SK-N-SH treated with all-trans-retinoic acid at 6 μM for 48 hours (cell line): ENCODE results near the gene ZNF420.

Experiments
- ATAC-seq: fragments of 200-7000 bp; cut with Tn5 transposase; 3 replicates; pipeline ENCODE4 v1.9.1; 2020; ENCODE audit warnings: mild to moderate bottlenecking, moderate library complexity
- ARNTL ChIP-seq: fragments of 450-650 bp; formaldehyde crosslinking; IDR thresholded peaks from 2 replicates; pipeline ENCODE4 v1.5.0; 2020; ENCODE audit warnings: low read depth, mild to moderate bottlenecking, moderate library complexity, borderline replicate concordance
- BACH2 ChIP-seq: fragments of 250-450 bp; sonication (Bioruptor Pico); IDR thresholded peaks from 2 replicates; pipeline ENCODE4 v1.9.0; 2021; ENCODE audit warnings: mild to moderate bottlenecking, borderline replicate concordance
- CREB5 ChIP-seq: fragments of 250-450 bp; sonication (Bioruptor Pico); IDR thresholded peaks from 2 replicates; pipeline ENCODE4 v1.5.1; 2020; ENCODE audit warnings: low read depth, mild to moderate bottlenecking, moderate library complexity
- CSDC2 ChIP-seq: fragments of 250-450 bp; sonication (Bioruptor Pico); IDR thresholded peaks from 2 replicates; pipeline ENCODE4 v1.5.0; 2020; ENCODE audit warnings: mild to moderate bottlenecking, moderate library complexity
- CSRNP3 ChIP-seq: fragments of 250-450 bp; sonication (Bioruptor Pico); IDR thresholded peaks from 2 replicates; pipeline ENCODE4 v1.5.1; 2021; ENCODE audit warnings: mild to moderate bottlenecking, moderate library complexity
- GLIS3 ChIP-seq: fragments of 250-450 bp; sonication (Bioruptor Pico); IDR thresholded peaks from 2 replicates; pipeline ENCODE4 v1.5.0; 2020; ENCODE audit warnings: mild to moderate bottlenecking, moderate library complexity
- ISL1 ChIP-seq: fragments of 250-450 bp; sonication (Bioruptor Pico); IDR thresholded peaks from 2 replicates; pipeline ENCODE4 v2.1.2; 2022; ENCODE audit warnings: mild to moderate bottlenecking, moderate library complexity
- OSR1 ChIP-seq: fragments of 250-450 bp; sonication (Bioruptor Pico); IDR thresholded peaks from 2 replicates; pipeline ENCODE4 v1.8.0; 2022; ENCODE audit warnings: moderate library complexity, mild to moderate bottlenecking, inconsistent platforms
- PATZ1 ChIP-seq: fragments of 250-450 bp; sonication (Bioruptor Pico); IDR thresholded peaks from 2 replicates; pipeline ENCODE4 v1.8.0; 2020; ENCODE audit warnings: mild to moderate bottlenecking, moderate library complexity, borderline replicate concordance
- PPARA ChIP-seq: fragments of 250-450 bp; sonication (Bioruptor Pico); IDR thresholded peaks from 2 replicates; pipeline ENCODE4 v1.5.0; 2020; ENCODE audit warnings: mild to moderate bottlenecking, borderline replicate concordance
- RARB ChIP-seq: fragments of 250-450 bp; sonication (Bioruptor Pico); IDR thresholded peaks from 2 replicates; pipeline ENCODE4 v1.8.0; 2021; ENCODE audit warnings: mild to moderate bottlenecking, moderate library complexity
- SNAI2 ChIP-seq: fragments of 250-450 bp; sonication (Bioruptor Pico); IDR thresholded peaks from 2 replicates; pipeline ENCODE4 v1.5.0; 2020; ENCODE audit warnings: mild to moderate bottlenecking, moderate library complexity
- TCF4 ChIP-seq: fragments of 250-450 bp; sonication (Bioruptor Pico); IDR thresholded peaks from 2 replicates; pipeline ENCODE4 v1.8.0; 2021; ENCODE audit warnings: mild to moderate bottlenecking, moderate library complexity, borderline replicate concordance
- TOX ChIP-seq: fragments of 250-450 bp; sonication (Bioruptor Pico); IDR thresholded peaks from 2 replicates; pipeline ENCODE4 v1.8.0; 2021; ENCODE audit warnings: mild to moderate bottlenecking, moderate library complexity, borderline replicate concordance
- TSHZ2 ChIP-seq: fragments of 250-450 bp; sonication (Bioruptor Pico); IDR thresholded peaks from 2 replicates; pipeline ENCODE4 v1.5.0; 2020; ENCODE audit warnings: mild to moderate bottlenecking, moderate library complexity
- ZC3H10 ChIP-seq: fragments of 250-450 bp; sonication (Bioruptor Pico); IDR thresholded peaks from 2 replicates; pipeline ENCODE4 v1.5.1; 2021; ENCODE audit warnings: mild to moderate bottlenecking, moderate library complexity
- ZFP3 ChIP-seq: fragments of 250-450 bp; sonication (Bioruptor Pico); IDR thresholded peaks from 2 replicates; pipeline ENCODE4 v1.5.0; 2020; ENCODE audit warnings: mild to moderate bottlenecking, moderate library complexity
- ZFP30 ChIP-seq: fragments of 450-650 bp; formaldehyde crosslinking; IDR thresholded peaks from 2 replicates; pipeline ENCODE4 v1.5.0; 2022; ENCODE audit warnings: mild to moderate bottlenecking, moderate library complexity
- ZNF70 ChIP-seq: fragments of 450-650 bp; formaldehyde crosslinking; IDR thresholded peaks from 2 replicates; pipeline ENCODE4 v1.5.0; 2020; ENCODE audit warnings: mild to moderate bottlenecking, moderate library complexity
- ZNF8 ChIP-seq: fragments of 450-650 bp; formaldehyde crosslinking; IDR thresholded peaks from 2 replicates; pipeline ENCODE4 v1.5.0; 2020; ENCODE audit warnings: mild to moderate bottlenecking, moderate library complexity
- TF ChIP-seq, protein P1 (sequence below): fragments of 250-450 bp; sonication (Bioruptor Pico); IDR thresholded peaks from 2 replicates; pipeline ENCODE4 v1.8.0; 2021; ENCODE audit warnings: low read depth, mild to moderate bottlenecking, moderate library complexity, borderline replicate concordance

The ZNF420 gene

DNA sequence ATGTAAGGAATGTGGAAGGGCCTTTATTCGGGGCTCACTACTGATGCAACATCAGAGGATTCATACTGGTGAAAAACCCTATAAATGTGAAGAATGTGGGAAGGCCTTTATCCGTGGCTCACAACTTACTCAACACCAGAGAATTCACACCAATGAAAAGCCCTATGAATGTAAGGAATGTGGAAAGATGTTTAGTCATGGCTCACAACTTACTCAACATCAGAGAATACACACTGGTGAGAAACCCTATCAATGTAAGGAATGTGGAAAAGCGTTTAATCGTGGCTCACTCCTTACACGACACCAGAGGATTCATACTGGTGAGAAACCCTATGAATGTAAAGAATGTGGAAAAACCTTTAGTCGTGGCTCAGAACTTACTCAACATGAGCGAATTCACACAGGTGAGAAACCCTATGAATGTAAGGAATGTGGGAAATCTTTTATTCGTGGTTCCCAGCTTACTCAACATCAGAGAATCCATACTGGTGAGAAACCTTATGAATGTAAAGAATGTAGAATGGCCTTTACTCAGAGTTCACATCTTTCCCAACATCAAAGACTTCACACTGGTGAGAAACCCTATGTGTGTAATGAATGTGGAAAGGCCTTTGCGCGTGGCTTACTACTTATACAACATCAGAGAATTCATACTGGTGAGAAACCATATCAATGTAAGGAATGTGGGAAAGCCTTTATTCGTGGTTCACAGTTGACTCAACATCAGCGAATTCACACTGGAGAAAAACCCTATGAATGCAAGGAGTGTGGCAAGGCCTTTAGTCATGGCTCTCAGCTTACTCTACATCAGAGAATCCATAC is 50.0 kb downstream of the ZNF420 start:
- TF ChIP-seq ZFP3 (no peak), PATZ1 (no peak), CSRNP3 (CRISPR knock-in tag) (no peak), OSR1 (no peak), CSDC2 (CRISPR knock-in tag) (no peak), TCF4 (no peak), ZNF8 (CRISPR knock-in tag) (no peak), GLIS3 (CRISPR knock-in tag) (no peak), ZC3H10 (CRISPR knock-in tag) (no peak), ZNF70 (CRISPR knock-in tag) (no peak), SNAI2 (CRISPR knock-in tag) (no peak), TSHZ2 (CRISPR knock-in tag) (no peak), CREB5 (CRISPR knock-in tag) (no peak), ZFP30 (no peak), TOX (CRISPR knock-in tag) (no peak), PPARA (CRISPR knock-in tag) (no peak), BACH2 (CRISPR knock-in tag) (no peak), ARNTL (CRISPR knock-in tag) (no peak), ISL1 (no peak)
- TF ChIP-seq, protein P1, sequence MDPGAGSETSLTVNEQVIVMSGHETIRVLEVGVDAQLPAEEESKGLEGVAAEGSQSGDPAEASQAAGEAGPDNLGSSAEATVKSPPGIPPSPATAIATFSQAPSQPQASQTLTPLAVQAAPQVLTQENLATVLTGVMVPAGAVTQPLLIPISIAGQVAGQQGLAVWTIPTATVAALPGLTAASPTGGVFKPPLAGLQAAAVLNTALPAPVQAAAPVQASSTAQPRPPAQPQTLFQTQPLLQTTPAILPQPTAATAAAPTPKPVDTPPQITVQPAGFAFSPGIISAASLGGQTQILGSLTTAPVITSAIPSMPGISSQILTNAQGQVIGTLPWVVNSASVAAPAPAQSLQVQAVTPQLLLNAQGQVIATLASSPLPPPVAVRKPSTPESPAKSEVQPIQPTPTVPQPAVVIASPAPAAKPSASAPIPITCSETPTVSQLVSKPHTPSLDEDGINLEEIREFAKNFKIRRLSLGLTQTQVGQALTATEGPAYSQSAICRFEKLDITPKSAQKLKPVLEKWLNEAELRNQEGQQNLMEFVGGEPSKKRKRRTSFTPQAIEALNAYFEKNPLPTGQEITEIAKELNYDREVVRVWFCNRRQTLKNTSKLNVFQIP (CRISPR knock-in tag), result no peak
- TF ChIP-seq, all 23 proteins: peak for 0
- no peak for ATAC-seq

DNA sequence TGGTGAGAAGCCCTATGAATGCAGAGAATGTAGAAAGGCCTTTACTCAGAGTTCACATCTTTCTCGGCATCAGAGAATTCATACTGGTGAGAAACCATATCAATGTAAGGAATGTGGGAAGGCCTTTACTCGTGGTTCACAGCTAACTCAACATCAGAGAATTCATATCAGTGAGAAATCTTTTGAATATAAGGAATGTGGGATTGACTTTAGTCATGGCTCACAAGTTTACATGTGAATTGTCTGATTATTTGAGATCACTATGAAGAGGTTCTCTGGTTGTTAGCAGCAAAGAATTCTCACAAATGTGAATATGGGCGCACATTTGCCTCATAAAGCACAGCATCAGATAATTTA is 50.6 kb downstream of the ZNF420 start:
- TF ChIP-seq CSRNP3 (CRISPR knock-in tag) (no peak), RARB (CRISPR knock-in tag) (no peak)

More for the DNA sequence above, 50.6 kb downstream of the ZNF420 start:
- ATAC-seq, result no peak
